ENCODE measurements around the gene ZNF697.
A peak's percentile ranks its signal among the peaks of the same experiment; 100 is the strongest.
"Not testable (repeated sequence)": the region's sequence is repeated elsewhere in the genome, so short reads cannot be mapped to it uniquely, and the experiment has no call there.

The ZNF697 gene

GRCh38 chr1:119600561-119600960, 47.5 kb downstream of the ZNF697 start:
- DNase-seq: no peak

- no peak for DNase-seq
Measured at GRCh38 chr1:119595606-119596005, 52.5 kb downstream of the ZNF697 start.

- no peak for DNase-seq
Measured at GRCh38 chr1:119595168-119595567, 52.9 kb downstream of the ZNF697 start.

- DNase-seq: peak; percentile 25
Measured at GRCh38 chr1:119594376-119594775, 53.7 kb downstream of the ZNF697 start.

GRCh38 chr1:119593805-119594204, 54.3 kb downstream of the ZNF697 start:
- DNase-seq: no peak

GRCh38 chr1:119590393-119590792, 57.7 kb downstream of the ZNF697 start:
- no peak for DNase-seq

GRCh38 chr1:119588621-119589020, 59.4 kb downstream of the ZNF697 start:
- DNase-seq: no peak

- DNase-seq: peak; percentile 14
Measured at GRCh38 chr1:119587341-119587740, 60.7 kb downstream of the ZNF697 start.

GRCh38 chr1:119585801-119586200, 62.3 kb downstream of the ZNF697 start:
- DNase-seq: not testable (repeated sequence)

- DNase-seq: peak; percentile 51
Measured at GRCh38 chr1:119582801-119583200, 65.3 kb downstream of the ZNF697 start.

- DNase-seq: not testable (repeated sequence)
Measured at GRCh38 chr1:119581076-119581475, 67.0 kb downstream of the ZNF697 start.

GRCh38 chr1:119573886-119574285, 74.2 kb downstream of the ZNF697 start:
- no peak for DNase-seq

GRCh38 chr1:119569930-119570622, 78.0 kb downstream of the ZNF697 start:
- not testable (repeated sequence) for DNase-seq

Measured in fibroblast of skin of abdomen (primary cell).